Lung (tissue), 12 donors: ENCODE results near the gene C11orf91. TPM values are rescaled to one million over a fixed set of nuclear protein-coding genes. Genes with fewer than 3 reads are reported as not detected.
A peak's percentile ranks its signal among the peaks of the same experiment; 100 is the strongest.

Experiments
- ATAC-seq: fragments of 200-7000 bp; cut with Tn5 transposase; one replicate; pipeline ENCODE4 v1.9.1; 2020; ENCODE audit warnings: moderate number of reproducible peaks; ENCODE audit not compliant: insufficient read depth, low FRiP score
- DNase-seq, 3 donors: peaks; one replicate each; pipeline ENCODE4 v3.0.0-alpha.2; 2013 to 2017
- H3K27ac ChIP-seq, 2 donors: one replicate each; pipeline ENCODE4 v1.5.1; 2013; ENCODE audit warnings: mild to moderate bottlenecking in 2 of 2, moderate library complexity in 2 of 2, control low read depth in 1 of 2, inconsistent platforms in 1 of 2, low read depth in 1 of 2, low read length in 1 of 2
- H3K27me3 ChIP-seq, 3 donors: one replicate each; pipeline ENCODE4 v1.5.1; 2013; ENCODE audit warnings: low read length in 2 of 3; ENCODE audit not compliant: control insufficient read depth in 3 of 3, insufficient read depth in 3 of 3
- H3K36me3 ChIP-seq, 4 donors: one replicate each; pipeline ENCODE4 v1.5.1; 2013; ENCODE audit warnings: low read length in 4 of 4, mild to moderate bottlenecking in 1 of 4, moderate library complexity in 1 of 4; ENCODE audit not compliant: control insufficient read depth in 4 of 4, insufficient read depth in 4 of 4
- H3K4me1 ChIP-seq, 5 donors: one replicate each; pipeline ENCODE4 v1.5.1; 2013; ENCODE audit warnings: low read length in 5 of 5, mild to moderate bottlenecking in 2 of 5, moderate library complexity in 1 of 5; ENCODE audit not compliant: control insufficient read depth in 5 of 5, insufficient read depth in 5 of 5
- H3K4me3 ChIP-seq: one replicate; pipeline ENCODE4 v1.5.1; 2013; ENCODE audit warnings: mild to moderate bottlenecking, control low read depth, moderate library complexity
- H3K9ac ChIP-seq, 2 donors: one replicate each; pipeline ENCODE4 v1.5.1; 2013; ENCODE audit warnings: low read length in 2 of 2, control low read depth in 1 of 2; ENCODE audit not compliant: insufficient read depth in 1 of 2
- H3K9me3 ChIP-seq, 4 donors: one replicate each; pipeline ENCODE4 v1.5.1; 2013; ENCODE audit warnings: low read length in 3 of 4, mild to moderate bottlenecking in 1 of 4, moderate library complexity in 1 of 4; ENCODE audit not compliant: control insufficient read depth in 4 of 4, insufficient read depth in 3 of 4
- CTCF ChIP-seq: IDR thresholded peaks from 2 replicates; pipeline ENCODE4 v1.5.1; 2012; ENCODE audit warnings: mild to moderate bottlenecking; ENCODE audit errors: control extremely low read depth, extremely low read depth
- WGBS, 2 donors: extraction: QIAGEN DNeasy Blood & Tissue Kit; methylation state at CpG; one replicate each; pipeline ENCODE4 v1.1.7; 2013; 5-methylcytosine and 5-hydroxymethylcytosine counted together
- polyA plus RNA-seq, 2 donors: library from polyadenylated mRNA; stranded (reverse); fragments of 200-250 nt; gene quantifications; one replicate each; pipeline ENCODE4 v1.2.1, GENCODE V29; 2013
- total RNA-seq, 2 donors: library from RNA; depleted of rRNA in 1 of 2; stranded (reverse); fragments of >200 nt in 1 of 2; gene quantifications; one replicate each; pipeline ENCODE4 v1.2.1, GENCODE V29; 2014 to 2021
- donor health status: control.
- donor health status: control.
- donor health status: Bipolar disorder and iron deficiency.
- donor health status: healthy.
- donor health status: DM: yes; HTN: yes; CAD: no.

Gene C11orf91
- total and polyA plus RNA-seq, 4 donors, result 0.58 to 3.6 TPM; not detected in 2

GRCh38 chr11:33736148-33736812 lies 35.7 kb upstream of the C11orf91 start, which contains the start of gene CD59:
CD59 (minus strand) TSS chr11:33736423; CDS start chr11:33722445, 13,978 bp downstream.
- Histone ChIP-seq H3K4me1 (peaks cover 9 to 35% (median 19%) of the 10 kb centered on the region in 5 donors), H3K9me3 (no peaks in the 10 kb centered on the region), H3K4me3 (peak within 1 kb of the TSS; percentile 95), H3K27me3 (no peaks in the 10 kb centered on the region), H3K36me3 (peaks cover 0 to 3% (median 0%) of the 10 kb centered on the region in 4 donors), H3K9ac (peak within 1 kb of the TSS; percentile 68 to 94), H3K27ac (peak within 1 kb of the TSS; percentile 97 to 98)
- no peak for TF ChIP-seq CTCF
- DNase-seq (peak; percentile 94 to 95 (median 95)), ATAC-seq (peak; percentile 88)
- 1 to 2% methylated on average over 38 to 48 of the region's 48 CpGs for WGBS, 2 donors

GRCh38 chr11:33735271-33736147 lies 34.9 kb upstream of the C11orf91 start:
- peak; percentile 54 to 67 (median 66) for DNase-seq
- no peak for TF ChIP-seq CTCF
- ATAC-seq, result peak; percentile 16
- H3K27me3 ChIP-seq, result no peaks in the 10 kb centered on the region
- no peaks in the 10 kb centered on the region for H3K9me3 ChIP-seq
- peaks cover 9 to 42% (median 20%) of the 10 kb centered on the region in 5 donors for H3K4me1 ChIP-seq
- peak overlapping the region; percentile 97 to 98 for H3K27ac ChIP-seq
- 1% methylated on average over 53 of the region's 53 CpGs for WGBS, 2 donors
- peaks cover 0 to 3% (median 1%) of the 10 kb centered on the region in 4 donors for H3K36me3 ChIP-seq
- H3K4me3 ChIP-seq, result peak overlapping the region; percentile 95
- H3K9ac ChIP-seq, result peak overlapping the region; percentile 68 to 94

GRCh38 chr11:33734441-33735270 lies 34.0 kb upstream of the C11orf91 start:
- TF ChIP-seq CTCF, result no peak
- WGBS, 2 donors, result 16 to 31% methylated on average over 15 of the region's 15 CpGs
- Histone ChIP-seq H3K4me3 (peak overlapping the region; percentile 95), H3K27ac (peak overlapping the region; percentile 97 to 98), H3K27me3 (no peaks in the 10 kb centered on the region), H3K4me1 (peaks cover 10 to 45% (median 25%) of the 10 kb centered on the region in 5 donors), H3K9ac (peak overlapping the region; percentile 68 to 94), H3K9me3 (no peaks in the 10 kb centered on the region), H3K36me3 (peaks cover 0 to 8% (median 3%) of the 10 kb centered on the region in 4 donors)
- peak; percentile 51 to 83 (median 76) for DNase-seq
- ATAC-seq, result peak; percentile 15
